Measurements from ENCODE around the gene CCDC30. TPM values are rescaled to one million over a fixed set of nuclear protein-coding genes. Genes with fewer than 3 reads are reported as not detected.

Gene CCDC30
- total RNA-seq, 1 donor from 2014 or later, result 9.3 TPM

GRCh38 chr1:42420121-42420520, 43.0 kb upstream of the CCDC30 start:
- H3K9me3 Mint-ChIP-seq, result no peaks in the 10 kb centered on the region
- peaks cover 7% of the 10 kb centered on the region for H3K27me3 Mint-ChIP-seq
- H3K36me3 Mint-ChIP-seq, result no peaks in the 10 kb centered on the region
- no peak overlapping the region for H3K4me3 Mint-ChIP-seq
- DNase-seq (ENCODE audit: extremely low spot score, unreplicated experiment), result no peak
- no peak for TF ChIP-seq CTCF (conservative IDR thresholded peaks at IDR 0.05)
- H3K27ac Mint-ChIP-seq, result no peak overlapping the region
- H3K4me1 Mint-ChIP-seq (ENCODE audit: unreplicated experiment), result peaks cover 19% of the 10 kb centered on the region

- H3K36me3 Mint-ChIP-seq, result no peaks in the 10 kb centered on the region
- no peak for TF ChIP-seq CTCF (conservative IDR thresholded peaks at IDR 0.05)
- peaks cover 7% of the 10 kb centered on the region for H3K27me3 Mint-ChIP-seq
- peaks cover 19% of the 10 kb centered on the region for H3K4me1 Mint-ChIP-seq (ENCODE audit: unreplicated experiment)
- H3K4me3 Mint-ChIP-seq, result peak overlapping the region; percentile 18
- no peak for DNase-seq (ENCODE audit: extremely low spot score, unreplicated experiment)
- H3K9me3 Mint-ChIP-seq, result no peaks in the 10 kb centered on the region
- H3K27ac Mint-ChIP-seq, result no peak overlapping the region
These were observed 42.0 kb upstream of the CCDC30 start for GRCh38 chr1:42420911-42421585.

- Mint-ChIP-seq H3K27me3 (peaks cover 7% of the 10 kb centered on the region), H3K4me3 (no peak overlapping the region), H3K9me3 (no peaks in the 10 kb centered on the region), H3K36me3 (no peaks in the 10 kb centered on the region), H3K27ac (no peak overlapping the region), H3K4me1 (ENCODE audit: unreplicated experiment) (peaks cover 19% of the 10 kb centered on the region)
- no peak for DNase-seq (ENCODE audit: extremely low spot score, unreplicated experiment)
- no peak for TF ChIP-seq CTCF (conservative IDR thresholded peaks at IDR 0.05)
These were observed 40.3 kb upstream of the CCDC30 start for GRCh38 chr1:42422737-42423136.

- Mint-ChIP-seq H3K4me3 (no peak overlapping the region), H3K36me3 (no peaks in the 10 kb centered on the region), H3K9me3 (no peaks in the 10 kb centered on the region), H3K4me1 (ENCODE audit: unreplicated experiment) (peaks cover 16% of the 10 kb centered on the region), H3K27me3 (peaks cover 7% of the 10 kb centered on the region), H3K27ac (no peak overlapping the region)
- no peak for TF ChIP-seq CTCF (conservative IDR thresholded peaks at IDR 0.05)
- DNase-seq (ENCODE audit: extremely low spot score, unreplicated experiment), result no peak
These were observed 39.4 kb upstream of the CCDC30 start for GRCh38 chr1:42423681-42424080.

- H3K9me3 Mint-ChIP-seq, result no peaks in the 10 kb centered on the region
- no peaks in the 10 kb centered on the region for H3K36me3 Mint-ChIP-seq
- H3K27ac Mint-ChIP-seq, result no peak overlapping the region
- no peak for TF ChIP-seq CTCF (conservative IDR thresholded peaks at IDR 0.05)
- H3K27me3 Mint-ChIP-seq, result peaks cover 7% of the 10 kb centered on the region
- H3K4me1 Mint-ChIP-seq (ENCODE audit: unreplicated experiment), result peaks cover 16% of the 10 kb centered on the region
- DNase-seq (ENCODE audit: extremely low spot score, unreplicated experiment), result no peak
- no peak overlapping the region for H3K4me3 Mint-ChIP-seq
These were observed 38.9 kb upstream of the CCDC30 start for GRCh38 chr1:42424201-42424600.

Measured in type B pancreatic cell (in vitro differentiated cells).